ENCODE measurements around the gene SERTAD3.
"Not testable (repeated sequence)": the region's sequence is repeated elsewhere in the genome, so short reads cannot be mapped to it uniquely, and the experiment has no call there.

Gene SERTAD3, protein sequence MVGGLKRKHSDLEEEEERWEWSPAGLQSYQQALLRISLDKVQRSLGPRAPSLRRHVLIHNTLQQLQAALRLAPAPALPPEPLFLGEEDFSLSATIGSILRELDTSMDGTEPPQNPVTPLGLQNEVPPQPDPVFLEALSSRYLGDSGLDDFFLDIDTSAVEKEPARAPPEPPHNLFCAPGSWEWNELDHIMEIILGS

DNA sequence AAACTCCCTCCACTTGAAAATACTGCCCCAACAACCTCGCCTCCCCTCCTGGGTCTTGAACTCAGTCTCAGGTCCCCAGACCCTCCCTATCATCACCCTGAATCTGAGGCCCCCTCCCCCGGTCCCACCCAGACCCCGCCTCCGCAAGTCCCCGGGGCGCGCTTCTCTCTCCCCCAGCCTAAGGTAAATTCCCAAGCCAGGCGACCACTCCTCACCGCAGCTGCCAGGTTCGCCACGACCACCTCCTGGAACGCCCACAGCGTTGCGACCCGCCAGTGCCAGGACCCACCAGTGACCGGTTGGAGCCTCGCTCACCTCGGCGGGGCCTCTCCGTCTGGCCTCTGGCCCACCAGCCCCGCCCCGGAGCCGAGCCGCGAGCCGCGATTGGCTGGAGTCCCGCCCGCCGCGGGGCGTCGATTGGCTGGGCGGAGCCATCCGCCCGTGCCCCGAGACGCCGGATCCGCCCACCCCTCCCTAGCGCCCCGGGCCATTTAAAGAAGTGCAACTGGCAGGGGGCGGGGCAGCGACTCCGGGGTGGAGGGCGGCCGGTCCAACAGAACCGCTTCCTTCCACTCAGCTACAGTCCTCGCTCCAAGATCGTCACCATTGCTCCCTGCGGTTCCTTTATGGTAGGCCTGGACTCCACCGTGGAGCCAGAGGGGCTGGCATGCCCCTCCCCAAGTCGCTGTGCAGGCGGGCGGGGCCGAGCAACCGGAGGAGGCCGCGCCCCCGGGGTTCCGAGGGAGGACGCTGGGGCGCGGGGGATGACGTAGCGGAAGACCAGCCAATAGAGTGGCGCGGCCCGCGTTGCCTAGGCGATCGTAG, at the start of gene SERTAD3:
SERTAD3 (minus strand) TSS at position 336 of the 825 bp plus-strand sequence. CDS start 2,255 bp downstream, outside the sequence.
- DNase-seq (ENCODE audit: low read depth in 2 of 2) = peak; percentile 91 to 97

DNA sequence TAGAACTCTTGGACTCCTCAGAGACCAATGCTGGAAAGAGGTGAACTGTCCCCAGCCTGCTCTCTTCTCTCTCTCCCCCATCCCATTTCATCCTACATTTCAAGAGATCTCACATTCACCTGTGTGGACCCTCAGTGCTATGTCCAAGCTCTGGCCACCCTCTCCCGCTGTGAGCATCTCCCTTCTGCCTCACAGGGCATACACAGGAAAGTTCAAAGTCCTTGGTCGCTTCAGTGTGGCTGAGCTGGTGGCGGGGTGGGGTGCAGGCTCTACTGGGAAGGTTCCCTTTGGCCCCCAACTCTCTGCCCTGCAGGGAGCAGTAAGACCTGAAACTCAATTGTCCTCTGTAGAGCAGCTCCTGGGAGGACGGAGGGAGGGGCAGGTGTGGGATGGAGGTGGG, 49.6 kb upstream of the SERTAD3 start:
- no peak for DNase-seq (ENCODE audit: low read depth in 2 of 2)

DNA sequence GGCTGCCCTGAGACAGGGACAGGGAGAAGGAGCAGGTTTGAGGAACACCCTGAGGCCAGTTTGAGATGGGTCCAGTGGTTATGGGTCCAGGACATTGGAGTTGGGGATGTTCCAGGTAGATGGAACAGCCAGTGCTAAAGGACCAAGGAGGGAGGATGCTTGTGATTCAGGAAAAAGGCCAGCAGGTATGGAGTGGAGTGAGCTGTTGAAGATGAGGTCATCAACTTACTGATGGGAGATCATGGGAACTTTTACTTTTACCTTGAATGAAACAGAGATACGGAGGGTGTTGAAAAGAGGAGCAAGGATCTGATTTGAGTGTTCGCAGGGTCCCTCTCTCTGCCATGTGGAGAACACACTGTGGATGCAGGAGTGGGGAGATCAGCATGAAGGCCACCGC, 48.1 kb upstream of the SERTAD3 start:
- no peak for DNase-seq (ENCODE audit: low read depth in 2 of 2)

DNA sequence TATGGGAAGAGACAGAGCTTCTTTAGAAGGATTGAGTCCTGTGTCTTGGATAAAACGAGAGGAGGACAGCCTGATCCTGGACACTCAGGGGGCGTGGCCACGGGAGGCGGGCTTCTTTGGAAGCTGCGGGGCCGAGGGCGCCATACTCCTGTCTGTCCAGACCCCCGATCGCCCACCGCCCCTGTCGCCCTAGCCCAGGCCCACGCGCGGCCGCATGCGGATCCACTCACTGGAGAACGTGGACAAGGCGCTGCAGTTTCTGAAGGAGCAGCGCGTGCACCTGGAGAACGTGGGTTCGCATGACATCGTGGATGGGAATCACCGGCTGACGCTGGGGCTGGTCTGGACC, 45.7 kb upstream of the SERTAD3 start:
- DNase-seq (ENCODE audit: low read depth in 2 of 2) = no peak

DNA sequence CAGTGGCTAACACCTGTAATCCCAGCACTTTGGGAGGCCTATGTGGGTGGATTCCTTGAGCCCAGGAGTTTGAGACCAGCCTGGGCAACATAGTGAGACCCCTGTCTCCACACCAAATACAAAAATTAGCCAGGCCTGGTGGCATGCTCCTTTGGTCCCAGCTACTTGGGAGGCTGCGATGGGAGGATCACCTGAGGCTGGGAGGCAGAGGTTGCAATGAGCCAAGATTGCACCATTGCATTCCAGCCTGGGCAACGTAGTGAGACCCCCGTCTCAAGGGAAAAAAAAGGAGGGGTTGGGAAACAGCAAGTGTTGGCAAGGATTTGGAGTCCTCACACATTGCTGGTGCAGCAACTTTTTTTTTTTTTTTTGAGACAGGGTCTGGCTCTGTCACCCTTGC, 41.9 kb upstream of the SERTAD3 start:
- DNase-seq (ENCODE audit: low read depth in 2 of 2) = no peak

DNA sequence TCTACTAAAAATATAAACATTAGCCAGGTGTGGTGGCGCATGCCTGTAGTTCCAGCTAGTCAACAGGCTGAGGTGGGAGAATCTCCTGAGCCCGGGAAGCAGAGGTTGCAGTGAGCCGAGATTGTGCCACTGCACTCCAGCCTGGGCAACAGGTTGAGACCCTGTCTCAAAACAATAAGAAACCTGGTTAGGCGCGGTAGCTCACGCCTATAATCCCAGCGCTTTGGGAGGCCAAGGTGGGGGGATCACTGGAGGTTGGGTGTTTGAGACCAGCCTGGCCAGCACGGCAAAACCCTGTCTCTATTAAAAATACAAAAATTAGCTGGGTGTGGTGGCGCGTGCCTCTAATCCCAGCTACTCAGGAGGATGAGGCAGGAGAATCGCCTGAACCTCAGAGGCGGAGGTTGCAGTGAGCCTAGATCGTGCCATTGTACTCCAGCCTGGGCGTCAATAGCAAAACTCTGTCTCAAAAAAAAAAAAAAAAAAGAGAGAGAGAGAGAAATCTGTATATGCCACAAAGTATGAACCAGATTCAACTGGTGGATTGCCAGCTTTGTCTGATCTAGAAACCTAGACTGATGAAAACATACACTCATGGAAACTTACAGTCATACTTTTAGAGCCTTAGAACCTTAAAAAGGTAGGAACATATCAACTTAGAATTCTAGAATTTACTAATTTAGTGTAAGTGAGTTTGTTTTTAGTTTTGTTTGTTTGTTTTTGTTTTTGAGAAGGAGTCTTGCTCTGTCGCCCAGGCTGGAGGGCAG, 31.9 kb upstream of the SERTAD3 start:
- DNase-seq (ENCODE audit: low read depth in 2 of 2) = not testable (repeated sequence)

DNA sequence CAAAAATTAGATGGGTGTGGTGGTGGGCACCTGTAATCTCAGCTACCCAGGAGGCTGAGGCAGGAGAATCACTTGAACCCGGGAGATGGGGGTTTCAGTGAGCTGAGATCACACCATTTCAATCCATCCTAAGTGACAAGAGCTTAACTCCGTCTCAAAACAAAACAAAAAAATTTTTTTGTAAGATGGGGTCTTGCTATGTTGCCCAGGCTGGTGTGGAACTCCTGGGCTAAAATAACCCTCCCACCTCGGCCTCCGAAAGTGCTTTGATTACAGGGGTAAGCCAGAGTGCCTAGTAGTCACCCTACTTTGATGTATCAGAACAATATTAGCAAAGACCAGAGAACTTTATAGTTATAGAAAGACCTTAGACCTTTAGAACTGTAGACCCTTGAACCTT, 30.6 kb upstream of the SERTAD3 start:
- no peak for DNase-seq (ENCODE audit: low read depth in 2 of 2)

DNA sequence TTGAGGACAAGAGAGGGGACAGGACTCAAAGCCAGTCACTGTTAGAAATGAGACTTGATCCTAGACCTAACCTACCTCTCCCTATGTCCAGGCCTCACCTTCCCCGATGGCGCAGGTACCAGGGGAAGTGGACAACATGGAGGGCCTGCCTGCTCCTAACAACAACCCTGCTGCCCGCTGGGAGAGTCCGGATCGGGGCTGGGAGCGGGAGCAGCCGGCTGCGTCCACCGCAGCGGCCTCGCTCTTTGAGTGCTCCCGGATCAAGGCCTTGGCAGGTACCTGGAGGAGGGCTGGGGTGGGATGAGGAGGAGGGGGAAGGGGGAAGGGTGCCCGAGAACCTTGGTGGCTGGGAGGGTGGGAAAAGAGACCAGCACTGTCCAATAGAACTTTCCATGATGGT, 28.4 kb upstream of the SERTAD3 start:
- no peak for DNase-seq (ENCODE audit: low read depth in 2 of 2)

DNA sequence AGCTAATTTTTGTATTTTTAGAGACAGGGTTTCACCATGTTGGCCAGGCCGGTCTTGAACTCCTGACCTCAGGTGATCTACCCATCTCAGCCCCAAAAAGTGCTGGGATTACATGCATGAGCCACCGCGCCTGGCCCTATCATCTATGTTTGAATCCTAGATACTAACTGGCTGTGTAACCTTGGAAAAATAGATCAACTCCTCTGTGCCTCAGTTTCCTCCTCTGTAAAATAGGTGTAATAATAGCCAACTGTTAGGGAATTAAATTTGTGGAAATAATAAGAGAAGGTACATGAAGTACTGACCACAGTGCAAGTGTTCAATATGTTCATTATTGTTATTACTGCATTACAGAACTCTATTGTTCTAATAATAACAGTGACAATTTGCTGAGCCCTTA, 27.0 kb upstream of the SERTAD3 start:
- no peak for DNase-seq (ENCODE audit: low read depth in 2 of 2)

DNA sequence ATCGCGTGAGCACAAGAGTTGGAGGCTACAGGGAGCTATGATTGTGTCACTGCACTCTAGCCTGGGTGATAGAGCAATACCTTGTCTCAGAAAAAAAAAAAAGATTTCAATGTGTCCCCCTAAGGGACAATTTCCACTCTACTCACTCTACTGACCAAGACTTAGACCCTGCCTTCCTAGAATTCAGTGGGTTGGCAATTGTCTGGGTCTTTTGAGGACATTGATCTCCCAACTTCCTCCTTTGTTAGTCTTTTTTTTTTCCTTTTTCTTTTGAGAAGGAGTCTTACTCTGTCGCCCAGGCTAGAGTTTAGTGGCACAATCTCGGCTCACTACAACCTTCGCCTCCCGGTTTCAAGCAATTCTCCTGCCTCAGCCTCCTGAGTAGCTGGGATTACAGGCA, 24.9 kb upstream of the SERTAD3 start:
- DNase-seq (ENCODE audit: low read depth in 2 of 2) = no peak

DNA sequence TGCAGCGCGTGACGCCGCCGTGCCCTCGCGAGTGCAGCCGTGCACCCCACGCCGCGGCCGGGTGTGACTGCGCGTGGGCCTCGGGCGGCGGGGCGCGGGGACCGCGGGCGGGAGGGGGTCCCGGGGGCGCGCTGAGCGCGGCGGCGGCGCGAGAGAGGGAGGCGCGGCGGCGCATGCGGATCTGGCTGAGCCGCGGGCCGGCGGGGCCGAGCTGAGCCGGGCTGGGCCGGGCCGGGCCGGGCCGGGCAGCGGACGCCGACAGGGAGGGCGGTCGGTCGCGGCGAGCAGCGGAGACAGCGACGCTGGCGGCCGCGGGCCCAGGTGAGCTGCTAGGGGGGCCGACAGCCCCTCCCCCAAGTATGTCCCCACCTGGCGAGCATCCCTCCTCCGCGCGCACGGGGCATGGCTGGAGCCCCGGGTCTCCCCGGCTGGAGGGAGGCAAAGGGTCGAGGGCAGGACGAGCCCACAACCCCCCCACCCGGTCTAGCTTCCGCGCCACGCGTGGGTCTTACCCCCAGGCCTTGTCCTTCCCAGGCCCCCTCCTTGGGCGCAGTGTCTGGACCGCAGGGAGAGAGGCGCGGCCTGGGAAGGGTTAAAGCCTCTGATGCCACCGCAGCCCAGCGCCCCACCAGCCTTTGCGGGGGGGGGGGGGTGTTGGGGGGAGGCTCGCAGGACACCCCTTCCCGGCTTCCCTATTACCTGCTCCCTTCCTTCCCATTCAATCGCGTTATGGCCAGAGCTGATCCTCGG, 23.0 kb upstream of the SERTAD3 start, which contains the start of gene SPTBN4:
SPTBN4 (plus strand) TSS at position 17 of the 750 bp plus-strand sequence. CDS start 5,621 bp downstream, outside the sequence.
- no peak for DNase-seq (ENCODE audit: low read depth in 2 of 2)

DNA sequence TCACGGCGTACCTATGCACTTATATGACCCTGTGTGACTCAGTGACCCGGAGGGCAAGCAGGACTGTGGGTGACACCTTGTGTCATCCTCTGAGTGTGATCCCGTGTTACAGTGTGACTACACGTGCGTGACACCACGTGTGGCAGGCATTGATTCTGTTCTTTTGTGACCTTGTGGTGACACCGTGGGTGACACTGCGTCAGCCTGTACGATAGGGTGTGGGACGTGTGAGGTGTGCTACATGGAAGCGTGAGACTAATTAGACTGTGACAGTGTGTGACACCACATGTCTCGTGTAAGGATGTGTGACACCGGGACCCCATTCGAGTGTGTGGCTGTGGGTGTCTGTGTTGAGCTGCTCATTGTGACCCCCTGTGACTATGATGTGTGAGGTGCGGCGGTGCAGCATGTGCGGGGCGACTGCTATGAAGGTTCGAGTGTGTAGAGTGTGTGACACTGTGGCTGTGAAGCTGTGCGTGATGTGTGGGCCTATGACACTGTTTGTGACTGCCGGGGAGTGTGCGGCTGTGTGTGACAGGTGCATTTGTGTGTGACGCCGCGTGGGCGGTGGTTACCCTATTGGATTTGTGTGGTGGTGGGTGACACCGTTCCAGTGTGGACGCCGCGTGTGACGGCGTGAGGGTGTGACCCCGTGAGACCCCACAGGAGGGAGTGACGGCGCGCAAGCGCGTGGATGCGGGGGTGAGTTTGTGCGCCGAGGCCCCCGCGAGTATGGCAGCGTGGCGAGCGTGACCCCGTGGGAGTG, 22.3 kb upstream of the SERTAD3 start:
- peak; percentile 71 to 79 for DNase-seq (ENCODE audit: low read depth in 2 of 2)

DNA sequence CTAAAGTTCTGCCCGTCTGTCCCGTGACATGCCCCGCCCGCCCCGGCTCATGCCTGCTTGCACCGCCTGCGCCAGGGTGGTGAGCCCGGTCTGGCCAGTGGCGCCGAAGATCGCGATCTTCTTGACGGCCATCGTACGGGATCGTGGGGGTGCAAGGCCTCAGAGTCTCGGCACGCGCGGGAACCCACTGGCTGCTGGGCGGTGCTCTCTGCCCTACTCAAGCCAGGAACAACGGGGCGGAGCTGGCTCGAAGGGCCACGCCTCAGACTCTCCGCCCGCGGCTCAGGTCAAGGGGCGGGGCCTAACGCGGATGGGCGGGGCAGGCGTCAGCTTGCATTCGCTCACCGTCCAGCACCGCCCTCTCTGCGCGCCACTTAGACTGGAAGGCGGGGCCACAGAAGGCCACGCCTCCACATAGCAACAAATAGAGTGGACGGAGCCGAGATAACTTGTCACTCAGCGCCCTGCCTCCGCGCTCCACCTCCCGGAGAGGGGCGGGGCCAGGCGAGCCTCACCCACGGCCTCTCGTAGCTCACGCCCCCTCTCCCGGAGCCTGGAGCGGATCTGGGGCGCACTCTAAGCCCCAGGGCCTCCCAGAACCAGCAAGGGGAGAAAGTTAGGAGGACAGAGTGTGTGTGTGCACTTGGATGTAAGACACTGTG, 21.6 kb upstream of the SERTAD3 start, which contains the start of gene BLVRB:
BLVRB (minus strand) TSS at position 189 of the 662 bp plus-strand sequence; CDS start at position 132, 57 bp downstream.
- peak; percentile 99 to 100 for DNase-seq (ENCODE audit: low read depth in 2 of 2)

DNA sequence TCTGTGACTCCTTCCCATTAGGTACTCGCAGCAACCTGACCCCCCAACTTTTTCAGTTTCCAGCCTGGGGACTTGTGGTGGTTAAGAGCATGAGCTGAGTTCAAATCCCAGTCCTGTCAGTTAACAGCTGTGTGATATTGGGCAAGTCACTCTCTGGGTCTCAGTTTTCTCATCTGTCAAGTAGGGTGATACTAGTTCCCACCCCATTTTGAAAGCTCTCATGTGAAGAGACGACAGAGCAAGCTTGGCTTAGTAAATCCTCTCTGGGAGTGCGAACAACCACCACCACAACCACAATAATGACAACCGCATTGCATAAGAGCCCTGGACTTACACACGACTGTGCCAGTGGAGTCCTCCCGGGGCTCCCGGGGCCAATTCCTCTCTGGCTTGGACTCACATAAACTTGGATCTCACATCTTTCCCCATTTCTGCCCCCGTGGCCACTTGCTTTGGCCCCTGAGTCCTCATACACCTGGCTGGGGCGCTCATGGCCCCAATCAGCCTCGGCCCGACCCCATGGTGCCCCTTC, 21.0 kb upstream of the SERTAD3 start:
- DNase-seq (ENCODE audit: low read depth in 2 of 2) = no peak

DNA sequence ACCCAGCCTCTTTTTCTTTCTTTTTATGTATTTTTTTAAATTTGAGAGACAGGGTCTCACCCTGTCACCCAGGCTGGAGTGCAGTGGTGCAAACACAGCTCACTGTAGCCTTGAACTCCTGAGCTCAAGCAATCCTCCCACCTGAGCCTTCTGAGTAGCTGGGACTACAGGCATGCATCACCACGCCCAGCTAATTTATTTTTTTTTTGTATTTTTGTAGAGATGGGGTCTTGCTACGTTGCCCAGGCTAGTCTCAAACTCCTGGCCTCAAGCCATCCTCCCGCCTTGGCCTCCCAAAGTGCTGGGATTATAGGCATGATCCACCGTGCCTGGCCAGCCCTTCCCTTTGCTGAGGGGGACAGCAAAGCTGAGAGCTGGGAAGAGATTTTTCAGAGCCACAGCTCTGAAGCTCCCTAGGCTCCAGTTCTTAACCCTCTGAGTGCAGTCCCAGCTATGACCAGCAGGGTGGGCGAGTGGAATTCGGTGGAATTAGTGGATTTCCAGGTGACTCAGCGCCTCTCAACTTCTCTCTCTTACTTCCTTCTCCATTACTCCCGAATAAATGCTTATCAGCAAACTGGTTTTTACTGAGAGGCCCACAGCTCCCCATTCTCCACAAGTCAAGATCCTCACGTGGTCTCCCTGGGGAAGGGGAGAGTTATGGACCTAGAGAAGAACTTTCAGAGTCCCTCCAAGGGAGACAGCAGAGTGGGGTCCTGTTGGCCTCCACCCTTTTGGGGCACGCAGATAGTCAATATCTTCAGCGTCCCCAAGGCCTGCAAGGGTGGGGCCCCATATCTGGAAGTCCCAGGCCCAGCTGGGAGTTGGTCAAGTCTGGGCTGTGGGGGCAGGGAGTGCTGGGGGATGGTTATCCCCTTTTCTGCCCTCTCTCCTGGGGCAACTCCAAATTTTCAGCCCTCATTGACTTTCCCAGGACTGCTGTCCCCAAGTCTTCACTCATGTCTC, 20.2 kb upstream of the SERTAD3 start:
- DNase-seq (ENCODE audit: low read depth in 2 of 2) = peak; percentile 47 to 59

DNA sequence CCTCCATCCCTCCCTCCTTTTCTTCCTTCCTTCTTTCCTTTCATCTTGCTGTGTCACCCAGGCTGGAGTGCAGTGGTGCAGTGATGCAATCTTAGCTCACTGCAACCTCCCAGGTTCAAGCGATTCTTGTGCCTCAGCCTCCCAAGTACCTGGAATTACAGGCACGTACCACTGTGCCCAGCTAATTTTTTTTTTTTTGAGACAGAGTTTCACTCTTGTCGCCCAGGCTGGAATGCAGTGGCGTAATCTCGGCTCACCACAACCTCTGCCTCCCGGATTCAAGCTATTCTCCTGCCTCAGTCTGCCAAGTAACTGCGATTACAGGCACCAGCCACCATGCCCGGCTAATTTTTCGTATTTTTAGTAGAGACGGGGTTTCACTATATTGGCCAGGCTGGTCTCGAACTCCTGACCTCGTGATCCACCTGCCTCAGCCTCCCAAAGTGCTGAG, 19.5 kb upstream of the SERTAD3 start:
- DNase-seq (ENCODE audit: low read depth in 2 of 2) = not testable (repeated sequence)

DNA sequence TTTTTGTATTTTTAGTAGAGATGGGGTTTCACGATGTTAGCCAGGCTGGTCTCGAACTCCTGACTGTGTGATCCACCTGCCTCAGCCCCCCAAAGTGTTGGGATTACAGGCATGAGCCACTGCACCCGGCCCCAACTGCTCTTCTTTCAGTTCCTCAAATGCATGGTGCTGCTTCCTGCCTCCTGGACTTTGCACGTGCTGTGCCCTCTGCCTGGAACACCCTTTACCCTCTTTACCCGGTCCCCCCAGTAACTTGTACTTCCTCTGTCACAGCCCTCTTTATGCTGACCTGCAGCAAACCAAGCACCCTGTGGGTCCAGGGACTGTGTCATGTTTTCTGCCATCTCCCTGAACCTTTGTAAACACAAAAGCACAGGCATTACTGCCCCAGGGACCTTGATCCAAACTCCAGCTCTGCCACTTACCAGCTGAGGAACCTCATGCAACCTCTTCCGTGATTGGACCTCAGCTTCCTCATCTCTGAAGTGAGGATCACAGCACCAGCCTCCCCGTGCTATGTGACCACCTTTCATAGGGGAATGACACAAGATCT, 17.6 kb upstream of the SERTAD3 start:
- no peak for DNase-seq (ENCODE audit: low read depth in 2 of 2)

DNA sequence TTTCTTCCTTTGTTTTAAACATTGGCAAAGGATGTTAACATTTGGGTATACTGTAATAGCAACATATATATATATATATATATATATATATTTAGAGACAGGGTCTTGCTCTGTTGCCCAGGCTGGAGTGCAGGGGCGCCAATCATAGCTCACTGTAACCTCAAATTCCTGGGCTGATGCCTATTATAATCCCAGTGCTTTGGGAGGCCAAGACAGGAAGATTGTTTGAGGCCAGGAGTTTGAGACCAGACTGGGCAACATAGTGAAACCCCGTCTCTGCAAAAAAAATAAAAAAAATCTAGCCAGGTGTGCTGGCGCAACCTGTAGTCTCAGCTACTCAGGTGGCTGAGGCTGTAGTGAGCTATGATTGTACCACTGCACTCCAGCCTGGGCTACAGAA, 16.1 kb upstream of the SERTAD3 start:
- no peak for DNase-seq (ENCODE audit: low read depth in 2 of 2)

DNA sequence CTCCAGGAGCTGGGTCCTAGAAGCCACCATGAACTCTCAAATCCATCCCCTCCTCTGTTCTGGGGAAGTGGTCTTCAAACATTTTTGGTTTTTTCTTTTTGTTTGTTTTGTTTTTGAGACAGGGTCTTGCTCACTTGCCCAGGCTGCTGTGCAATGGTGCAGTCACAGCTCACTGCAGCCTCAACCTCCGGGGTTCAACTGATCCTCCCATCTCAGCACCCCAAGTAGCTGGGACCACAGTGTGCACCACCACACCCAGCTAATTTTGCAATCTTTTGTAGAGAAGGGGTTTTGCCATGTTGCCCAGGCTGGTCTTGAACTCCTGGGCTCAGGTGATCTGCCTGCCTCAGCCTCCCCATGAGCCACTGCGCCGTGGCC, 14.5 kb upstream of the SERTAD3 start:
- no peak for DNase-seq (ENCODE audit: low read depth in 2 of 2)
